Umbilical cord (tissue), 2 donors: ENCODE results near the gene PLXNB1. TPM values are rescaled to one million over a fixed set of nuclear protein-coding genes. Genes with fewer than 3 reads are reported as not detected.
A peak's percentile ranks its signal among the peaks of the same experiment; 100 is the strongest.
"Not testable (repeated sequence)": the region's sequence is repeated elsewhere in the genome, so short reads cannot be mapped to it uniquely, and the experiment has no call there.

Experiments
- DNase-seq: peaks from one replicate; pipeline ENCODE4 v3.0.0-alpha.2; 2015; ENCODE audit warnings: low spot score
- total RNA-seq: library from RNA; depleted of rRNA; stranded (reverse); fragments of >200 nt; gene quantifications from one replicate; pipeline ENCODE4 v1.2.3, GENCODE V29; 2014; ENCODE audit warnings: low replicate concordance; ENCODE audit not compliant: insufficient read depth

PLXNB1 gene
- 68.6 TPM for total RNA-seq

- peak; percentile 68 for DNase-seq
These were observed at the start of gene PLXNB1 for GRCh38 chr3:48429960-48430707. PLXNB1 (minus strand) TSS chr3:48430086; CDS start chr3:48424611, 5,475 bp downstream.

- no peak for DNase-seq
These were observed 49.0 kb upstream of the PLXNB1 start for GRCh38 chr3:48478626-48479555.

- DNase-seq = no peak
These were observed 48.2 kb upstream of the PLXNB1 start for GRCh38 chr3:48477959-48478520.

GRCh38 chr3:48476426-48477053 is 46.7 kb upstream of the PLXNB1 start:
- no peak for DNase-seq

- no peak for DNase-seq
These were observed 45.3 kb upstream of the PLXNB1 start for GRCh38 chr3:48475188-48475587.

GRCh38 chr3:48474619-48475018 is 44.7 kb upstream of the PLXNB1 start:
- DNase-seq = no peak

GRCh38 chr3:48474031-48474430 is 44.1 kb upstream of the PLXNB1 start:
- not testable (repeated sequence) for DNase-seq

GRCh38 chr3:48473617-48473952 is 43.7 kb upstream of the PLXNB1 start:
- DNase-seq = no peak

- peak; percentile 98 for DNase-seq
These were observed 43.2 kb upstream of the PLXNB1 start for GRCh38 chr3:48472923-48473616.

- no peak for DNase-seq
These were observed 42.7 kb upstream of the PLXNB1 start for GRCh38 chr3:48472673-48472922.

GRCh38 chr3:48470286-48470685 is 40.4 kb upstream of the PLXNB1 start:
- DNase-seq = no peak

GRCh38 chr3:48469046-48469915 is 39.4 kb upstream of the PLXNB1 start:
- DNase-seq = no peak

- DNase-seq = no peak
These were observed 38.4 kb upstream of the PLXNB1 start for GRCh38 chr3:48468329-48468731.

GRCh38 chr3:48467473-48468267 is 37.8 kb upstream of the PLXNB1 start:
- DNase-seq = no peak

GRCh38 chr3:48467110-48467454 is 37.2 kb upstream of the PLXNB1 start:
- DNase-seq = no peak

GRCh38 chr3:48466386-48467109 is 36.7 kb upstream of the PLXNB1 start:
- DNase-seq = no peak

GRCh38 chr3:48465531-48466378 is 35.9 kb upstream of the PLXNB1 start:
- DNase-seq = peak; percentile 100

GRCh38 chr3:48465237-48465530 is 35.3 kb upstream of the PLXNB1 start:
- no peak for DNase-seq
